Measurements from ENCODE around the gene MRPL4. TPM values are rescaled to one million over a fixed set of nuclear protein-coding genes. Genes with fewer than 3 reads are reported as not detected.

The MRPL4 gene
- total RNA-seq, 2 experiments from 2014 or later: 44.6 to 47.3 TPM

GRCh38 chr19:10211061-10211460, 41.0 kb upstream of the MRPL4 start:
- Histone ChIP-seq H3K4me3 (ENCODE audit: low read length) (no peak overlapping the region), H3K4me1 (ENCODE audit: insufficient read depth, low read length) (no peaks in the 10 kb centered on the region), H3K9me3 (ENCODE audit: control insufficient read depth in 1 of 2, insufficient read depth in 1 of 2, low read length in 2 of 2) (peaks cover 0 to 5% of the 10 kb centered on the region in 2 experiments), H3K27me3 (ENCODE audit: control insufficient read depth in 1 of 2, insufficient read depth in 2 of 2, low read length in 2 of 2) (no peaks in the 10 kb centered on the region), H3K36me3 (ENCODE audit: insufficient read depth, low read length) (no peaks in the 10 kb centered on the region), H3K27ac (ENCODE audit: low read depth in 1 of 2, low read length in 2 of 2) (no peak overlapping the region)
- ChIA-PET CTCF (no interaction called here), POLR2A (no interaction called here)
- H3K27me3 Mint-ChIP-seq: no peaks in the 10 kb centered on the region
- H3K9me3 Mint-ChIP-seq: peaks cover 4% of the 10 kb centered on the region
- no peak for ATAC-seq (ENCODE audit: poor library complexity)
- no peaks in the 10 kb centered on the region for H3K36me3 Mint-ChIP-seq (ENCODE audit: low read depth)
- intact Hi-C loops (cut with DNase I, micrococcal nuclease): no loop called here
- H3K4me1 Mint-ChIP-seq (ENCODE audit: low read depth): no peaks in the 10 kb centered on the region
- H3K27ac Mint-ChIP-seq: no peak overlapping the region
- H3K4me3 Mint-ChIP-seq: no peak overlapping the region
- no peak for DNase-seq
- TF ChIP-seq CTCF (IDR thresholded peaks at IDR 0.05): no peak

GRCh38 chr19:10211691-10212090, 40.3 kb upstream of the MRPL4 start:
- Mint-ChIP-seq H3K4me1 (ENCODE audit: low read depth) (no peaks in the 10 kb centered on the region), H3K27ac (no peak overlapping the region), H3K36me3 (ENCODE audit: low read depth) (no peaks in the 10 kb centered on the region), H3K27me3 (no peaks in the 10 kb centered on the region), H3K4me3 (no peak overlapping the region), H3K9me3 (peaks cover 4% of the 10 kb centered on the region)
- H3K9me3 ChIP-seq (ENCODE audit: control insufficient read depth in 1 of 2, insufficient read depth in 1 of 2, low read length in 2 of 2): peaks cover 0 to 3% of the 10 kb centered on the region in 2 experiments
- DNase-seq: no peak
- intact Hi-C loops (cut with DNase I, micrococcal nuclease): no loop called here
- H3K4me3 ChIP-seq (ENCODE audit: low read length): no peak overlapping the region
- H3K36me3 ChIP-seq (ENCODE audit: insufficient read depth, low read length): no peaks in the 10 kb centered on the region
- CTCF ChIA-PET: no interaction called here
- ATAC-seq (ENCODE audit: poor library complexity): no peak
- H3K27ac ChIP-seq (ENCODE audit: low read depth in 1 of 2, low read length in 2 of 2): no peak overlapping the region
- H3K27me3 ChIP-seq (ENCODE audit: control insufficient read depth in 1 of 2, insufficient read depth in 2 of 2, low read length in 2 of 2): no peaks in the 10 kb centered on the region
- POLR2A ChIA-PET: no interaction called here
- no peak for TF ChIP-seq CTCF (IDR thresholded peaks at IDR 0.05)
- no peaks in the 10 kb centered on the region for H3K4me1 ChIP-seq (ENCODE audit: insufficient read depth, low read length)

- H3K36me3 Mint-ChIP-seq (ENCODE audit: low read depth): no peaks in the 10 kb centered on the region
- no peak for TF ChIP-seq CTCF (IDR thresholded peaks at IDR 0.05)
- Histone ChIP-seq H3K36me3 (ENCODE audit: insufficient read depth, low read length) (peaks cover 4% of the 10 kb centered on the region), H3K27me3 (ENCODE audit: control insufficient read depth in 1 of 2, insufficient read depth in 2 of 2, low read length in 2 of 2) (no peaks in the 10 kb centered on the region), H3K27ac (ENCODE audit: low read depth in 1 of 2, low read length in 2 of 2) (no peak overlapping the region), H3K9me3 (ENCODE audit: control insufficient read depth in 1 of 2, insufficient read depth in 1 of 2, low read length in 2 of 2) (no peaks in the 10 kb centered on the region), H3K4me3 (ENCODE audit: low read length) (no peak overlapping the region), H3K4me1 (ENCODE audit: insufficient read depth, low read length) (peaks cover 12% of the 10 kb centered on the region)
- ChIA-PET POLR2A (no interaction called here), CTCF (interaction anchor here (0.6 kb wide), 1 partner anchor 100 kb away, joined by 3 read pairs; no protein-coding TSS in a partner anchor)
- DNase-seq (no peak), ATAC-seq (ENCODE audit: poor library complexity) (no peak)
- H3K4me1 Mint-ChIP-seq (ENCODE audit: low read depth): no peaks in the 10 kb centered on the region
- no peaks in the 10 kb centered on the region for H3K27me3 Mint-ChIP-seq
- no peak overlapping the region for H3K27ac Mint-ChIP-seq
- no peak overlapping the region for H3K4me3 Mint-ChIP-seq
- no peaks in the 10 kb centered on the region for H3K9me3 Mint-ChIP-seq
- intact Hi-C loops (cut with DNase I, micrococcal nuclease): loop anchor here in 1 of 2 experiments (5.0 kb wide), 1 partner anchor 38 kb away; the partner anchor contains the start of gene MRPL4
These were observed 37.2 kb upstream of the MRPL4 start for GRCh38 chr19:10214784-10215183.
